Astrocyte of the hippocampus (primary cell): ENCODE results near the gene ADCY10.
"Not testable (repeated sequence)": the region's sequence is repeated elsewhere in the genome, so short reads cannot be mapped to it uniquely, and the experiment has no call there.

Experiments
- DNase-seq: peaks from one replicate; pipeline ENCODE4 v3.0.0; 2011; ENCODE audit warnings: low read depth, low spot score

The ADCY10 gene

GRCh38 chr1:167860231-167860923 lies 53.6 kb downstream of the ADCY10 start:
- no peak for DNase-seq

GRCh38 chr1:167856711-167857418 lies 57.1 kb downstream of the ADCY10 start:
- no peak for DNase-seq

- DNase-seq = no peak
Observed at GRCh38 chr1:167854184-167854583, 59.8 kb downstream of the ADCY10 start.

GRCh38 chr1:167849666-167850065 lies 64.3 kb downstream of the ADCY10 start:
- no peak for DNase-seq

GRCh38 chr1:167842872-167843271 lies 71.1 kb downstream of the ADCY10 start:
- no peak for DNase-seq

- DNase-seq = no peak
Observed at GRCh38 chr1:167841530-167841929, 72.4 kb downstream of the ADCY10 start.

- no peak for DNase-seq
Observed at GRCh38 chr1:167839009-167839408, 74.9 kb downstream of the ADCY10 start.

- DNase-seq = no peak
Observed at GRCh38 chr1:167837326-167837725, 76.6 kb downstream of the ADCY10 start.

- DNase-seq = no peak
Observed at GRCh38 chr1:167836197-167836596, 77.7 kb downstream of the ADCY10 start.

GRCh38 chr1:167833904-167834303 lies 80.0 kb downstream of the ADCY10 start:
- DNase-seq = no peak

GRCh38 chr1:167832693-167833092 lies 81.2 kb downstream of the ADCY10 start:
- DNase-seq = no peak

- DNase-seq = not testable (repeated sequence)
Observed at GRCh38 chr1:167830668-167831067, 83.3 kb downstream of the ADCY10 start.

GRCh38 chr1:167829868-167830267 lies 84.1 kb downstream of the ADCY10 start:
- peak; percentile 14 for DNase-seq

GRCh38 chr1:167826127-167826526 lies 87.8 kb downstream of the ADCY10 start:
- DNase-seq = peak; percentile 18

GRCh38 chr1:167825419-167826079 lies 88.4 kb downstream of the ADCY10 start:
- DNase-seq = no peak

- no peak for DNase-seq
Observed at GRCh38 chr1:167824163-167824794, 89.7 kb downstream of the ADCY10 start.

GRCh38 chr1:167821969-167822685 lies 91.8 kb downstream of the ADCY10 start:
- peak; percentile 37 for DNase-seq

GRCh38 chr1:167821356-167821685 lies 92.6 kb downstream of the ADCY10 start:
- no peak for DNase-seq

GRCh38 chr1:167820684-167821355 lies 93.1 kb downstream of the ADCY10 start:
- DNase-seq = peak; percentile 20

GRCh38 chr1:167819849-167820683 lies 93.9 kb downstream of the ADCY10 start:
- peak; percentile 97 for DNase-seq
